Stimulated activated CD4-positive, alpha-beta T cell treated with anti-CD3 and anti-CD28 coated beads, Interleukin-15, amount 100 ng/mL, for 24 hours (primary cell): Measurements from ENCODE around the gene PRKAG1.

ENCODE experiments used
- DNase-seq: peaks from one replicate; pipeline ENCODE4 v3.0.0-alpha.2; 2020

Gene PRKAG1

GRCh38 chr12:49030714-49031572 lies 12.4 kb upstream of the PRKAG1 start:
- no peak for DNase-seq

DNA sequence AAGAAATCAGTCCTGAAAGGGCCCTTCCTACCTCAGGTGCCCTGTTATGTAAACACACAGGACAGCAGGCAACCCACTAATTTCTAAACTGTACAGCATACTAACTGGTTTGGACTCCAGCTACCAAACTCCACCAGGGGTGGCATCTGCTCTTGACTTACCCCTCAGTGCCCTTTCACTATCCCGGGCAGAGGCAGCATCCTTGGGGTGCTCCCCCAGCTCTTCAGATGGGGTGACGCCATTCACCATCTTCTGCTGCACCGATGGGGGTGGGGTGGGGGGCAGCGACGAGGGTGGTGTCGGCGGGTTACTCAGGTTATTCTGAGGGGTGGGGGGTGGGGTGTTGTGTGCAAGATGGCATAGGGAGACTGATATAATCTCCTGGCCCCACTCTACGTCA lies 11.5 kb upstream of the PRKAG1 start:
- DNase-seq: no peak

DNA sequence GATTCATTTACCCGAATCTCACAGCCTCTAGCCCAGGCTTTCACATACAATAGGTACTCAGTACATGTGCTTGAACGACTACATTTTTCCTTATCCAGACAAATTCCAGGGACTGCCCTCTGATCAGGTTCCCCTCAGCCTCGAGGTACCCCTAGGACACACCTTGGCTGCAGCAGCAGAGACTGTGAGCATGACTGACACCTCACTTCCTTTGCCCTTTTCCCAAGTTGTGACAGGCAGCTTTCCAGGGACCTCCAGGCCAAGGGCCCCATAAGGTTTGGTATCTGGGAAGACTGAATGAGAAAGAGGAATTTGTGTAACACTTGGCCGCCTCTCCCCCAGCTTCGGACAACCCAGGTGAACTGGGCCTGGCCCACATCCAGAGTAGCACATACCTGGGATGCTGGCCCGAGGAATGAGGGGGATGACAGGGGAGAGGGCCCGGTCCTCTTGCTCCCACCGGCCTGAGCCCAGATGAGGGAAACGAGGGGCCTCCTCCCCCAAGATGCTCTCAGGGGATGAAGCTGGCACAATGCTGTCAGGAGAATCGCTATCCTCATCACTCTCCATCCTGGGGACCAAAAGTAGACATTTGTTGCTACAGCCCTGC lies 10.2 kb upstream of the PRKAG1 start:
- DNase-seq: no peak

GRCh38 chr12:49027846-49028555 lies 9.4 kb upstream of the PRKAG1 start:
- no peak for DNase-seq

DNA sequence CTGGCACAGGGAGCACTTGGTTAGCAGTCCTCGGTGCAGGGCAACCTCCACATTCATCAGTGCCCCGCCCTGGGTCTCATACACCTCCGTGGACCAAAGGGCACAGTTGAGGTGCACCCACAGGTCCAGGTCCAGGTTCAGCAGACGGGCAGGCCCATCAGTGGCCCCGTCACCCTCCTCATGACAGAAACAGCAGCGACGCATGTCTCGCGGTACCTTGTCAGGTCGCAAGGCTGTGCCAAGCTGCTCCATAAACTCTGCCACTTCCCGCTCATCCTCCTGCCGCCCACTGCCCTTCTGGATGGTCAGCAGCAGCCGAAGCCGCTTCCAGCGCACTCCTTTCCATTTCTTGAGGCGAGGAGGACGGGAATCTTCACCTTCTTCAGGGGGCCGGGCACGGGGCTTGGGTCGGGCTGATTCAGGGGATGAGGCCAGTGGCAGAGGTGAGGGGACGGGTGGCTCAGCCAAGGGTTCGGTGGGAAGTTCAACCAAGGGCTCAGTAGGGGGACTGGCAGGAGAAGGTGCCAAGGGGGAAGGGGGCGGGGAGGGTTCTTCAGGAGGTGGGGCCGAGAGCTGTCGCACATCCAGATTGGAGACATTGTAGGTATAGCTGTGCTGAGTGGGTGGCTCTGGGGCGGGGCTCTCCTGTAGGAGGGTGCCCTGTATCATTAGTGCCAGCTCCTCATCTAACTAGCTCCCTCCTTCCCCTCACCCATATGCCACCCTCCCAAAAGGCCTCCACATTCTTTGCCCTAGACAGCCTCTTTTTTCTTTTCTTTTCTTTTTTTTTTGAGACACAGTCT lies 8.3 kb upstream of the PRKAG1 start:
- DNase-seq: no peak

DNA sequence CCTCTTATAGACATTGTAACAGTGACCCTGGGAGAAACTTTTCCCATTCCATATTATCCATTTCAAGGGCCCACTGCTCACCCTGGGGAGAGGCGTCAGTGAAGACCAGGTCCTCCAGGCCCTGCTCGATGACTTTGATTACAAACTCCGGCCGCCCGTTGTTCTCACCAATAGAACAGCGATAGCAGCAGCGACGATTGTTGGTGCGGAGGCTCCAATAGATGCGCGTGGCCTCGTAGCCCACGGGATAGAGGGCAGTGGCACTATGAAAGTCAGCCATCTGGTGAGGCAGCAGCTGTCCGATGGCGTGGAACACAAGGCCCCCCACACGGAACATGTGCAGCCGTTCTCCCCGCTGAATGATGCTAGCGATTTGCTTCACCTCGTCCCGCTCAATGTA lies 7.5 kb upstream of the PRKAG1 start:
- no peak for DNase-seq

- DNase-seq: no peak
Measured at GRCh38 chr12:49025463-49025862, 6.9 kb upstream of the PRKAG1 start.

DNA sequence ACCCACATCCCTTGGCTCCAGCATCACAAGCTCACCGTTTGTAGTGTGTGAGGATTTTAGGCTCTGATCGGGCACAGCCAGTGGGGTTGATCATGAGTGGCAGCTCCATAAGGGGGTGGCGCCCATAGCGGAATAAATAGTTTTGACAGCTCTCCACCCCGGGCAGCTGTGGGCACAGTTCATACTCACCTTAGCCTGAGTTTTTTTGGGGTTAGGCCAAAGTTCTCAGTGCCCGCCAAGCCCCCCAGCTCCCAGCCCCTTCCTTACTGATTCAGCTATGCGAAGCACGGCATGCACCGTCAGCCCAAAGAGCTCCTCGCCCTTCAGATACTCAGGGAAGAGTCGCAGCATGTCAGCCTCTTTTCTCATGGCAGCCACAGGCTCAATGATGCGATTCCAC lies 6.0 kb upstream of the PRKAG1 start:
- no peak for DNase-seq

GRCh38 chr12:49023812-49024211 lies 5.2 kb upstream of the PRKAG1 start:
- no peak for DNase-seq

DNA sequence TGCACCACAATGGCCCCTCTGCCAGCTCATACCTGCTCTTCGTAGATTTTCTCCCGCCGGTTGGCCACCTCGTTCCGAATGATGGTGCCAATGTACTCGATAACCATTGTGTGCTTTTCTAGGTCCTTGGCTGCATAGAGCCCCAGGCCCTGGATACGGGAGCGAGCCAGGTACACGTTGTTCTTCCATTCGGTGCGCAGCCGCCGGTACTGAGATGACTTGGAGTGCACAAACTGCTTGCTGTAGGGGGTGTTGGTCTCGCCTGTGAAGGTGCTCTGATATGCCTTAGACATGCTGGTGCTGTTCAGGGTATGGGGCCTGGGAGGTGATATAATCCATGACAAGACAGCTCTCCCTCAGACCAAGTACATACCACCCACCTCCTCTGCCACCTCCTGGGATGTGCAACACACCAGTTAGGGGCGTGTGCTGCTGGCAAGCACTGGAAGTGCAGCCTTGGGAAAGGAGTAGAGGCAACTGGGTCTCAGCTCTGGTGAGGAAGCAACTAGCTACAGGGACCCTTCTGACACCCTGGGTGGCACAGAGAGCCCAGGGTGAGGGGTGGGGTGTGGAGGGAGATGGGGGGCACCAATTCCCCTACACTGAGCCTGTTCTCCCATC lies 4.1 kb upstream of the PRKAG1 start:
- no peak for DNase-seq

DNA sequence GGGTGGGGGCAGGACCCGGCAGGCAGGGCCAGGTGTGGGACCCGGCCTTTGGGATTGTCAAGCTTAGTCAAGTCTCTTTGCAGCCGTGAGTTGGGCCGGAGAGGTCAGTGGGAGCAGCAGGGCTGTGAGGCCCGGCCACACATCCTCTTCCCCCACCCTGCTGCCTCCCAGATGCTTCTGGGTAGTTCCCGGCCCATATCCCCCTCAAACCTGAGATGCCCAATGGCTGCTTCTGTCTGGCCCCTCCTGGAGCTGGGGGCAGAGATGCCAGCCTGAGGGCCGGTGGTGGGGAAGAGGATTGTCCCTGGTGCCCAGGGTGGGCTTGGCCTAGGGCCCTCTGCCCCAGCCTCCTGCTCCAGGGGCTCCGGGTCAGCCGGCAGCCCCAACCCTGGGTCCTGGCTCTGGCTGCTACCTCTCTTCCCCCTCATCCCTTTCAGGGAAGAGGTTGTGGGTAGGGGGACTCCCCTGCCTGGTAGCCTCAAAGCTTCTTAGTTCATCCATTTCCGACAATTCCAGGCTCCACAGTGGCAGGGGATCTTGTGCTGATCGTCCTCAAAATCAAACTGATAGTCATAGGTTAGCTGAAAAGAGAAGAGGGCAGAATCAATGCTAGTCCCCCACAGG lies 2.8 kb upstream of the PRKAG1 start:
- no peak for DNase-seq

DNA sequence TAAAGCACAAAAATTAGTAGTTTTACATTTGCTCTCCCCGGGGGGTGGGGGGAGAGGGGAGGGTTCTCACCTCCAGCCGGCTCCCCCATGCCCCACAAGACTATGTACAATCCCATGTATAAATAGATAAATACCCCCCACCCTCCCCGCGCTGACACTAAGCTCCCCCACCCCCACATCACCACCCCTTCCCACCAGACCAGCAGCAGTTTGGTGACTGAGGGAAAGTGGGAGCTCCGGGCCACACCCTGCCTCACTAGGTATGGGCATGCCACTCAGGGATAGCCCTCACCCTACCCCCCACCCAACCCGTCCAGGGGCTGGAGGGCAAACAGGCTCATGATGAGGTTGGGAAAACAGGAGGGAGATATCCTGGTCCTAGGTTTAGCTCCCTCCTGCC lies 1.9 kb upstream of the PRKAG1 start:
- no peak for DNase-seq

DNA sequence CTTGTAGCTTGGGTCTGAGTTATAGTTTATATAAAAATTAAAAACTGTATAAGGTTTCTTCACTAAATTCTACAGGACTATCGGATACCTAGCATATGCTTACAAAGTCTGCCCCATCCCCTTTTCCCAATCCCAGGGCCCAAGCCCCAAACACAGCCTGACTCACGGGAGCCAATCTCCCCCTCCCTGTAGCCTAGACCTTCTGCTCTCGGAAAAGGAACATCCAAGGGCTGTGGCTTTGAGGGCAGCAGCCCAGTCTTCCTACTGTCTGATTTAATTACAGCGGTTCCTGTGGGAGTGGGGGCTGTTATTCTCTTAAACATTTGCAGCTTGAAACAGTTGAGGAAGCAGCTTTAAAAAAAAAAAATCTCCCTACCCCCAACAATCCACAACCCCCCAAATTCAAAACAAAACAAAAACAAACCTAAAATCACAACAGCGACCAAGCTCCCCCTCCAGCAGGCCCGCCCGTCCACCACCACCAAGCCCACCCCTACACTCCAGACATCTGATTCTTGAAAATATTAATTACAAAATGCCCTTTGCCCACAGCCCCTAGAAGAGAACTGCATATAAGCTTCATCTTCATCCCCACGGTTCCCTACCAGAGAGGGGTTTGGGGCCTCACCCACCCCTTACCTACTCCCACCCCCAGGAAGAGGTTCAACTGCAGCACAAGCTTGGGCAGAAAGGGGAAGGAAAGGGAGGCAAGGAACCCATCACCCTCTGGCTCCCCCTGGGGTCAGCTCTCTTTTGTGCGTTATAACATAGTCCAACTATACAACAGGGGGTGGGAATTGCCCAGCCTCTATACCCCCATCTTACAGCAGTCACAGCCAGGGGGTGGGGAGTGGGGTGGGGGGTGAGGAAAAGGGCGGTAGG lies 1.1 kb upstream of the PRKAG1 start:
- DNase-seq: peak; percentile 50

DNA sequence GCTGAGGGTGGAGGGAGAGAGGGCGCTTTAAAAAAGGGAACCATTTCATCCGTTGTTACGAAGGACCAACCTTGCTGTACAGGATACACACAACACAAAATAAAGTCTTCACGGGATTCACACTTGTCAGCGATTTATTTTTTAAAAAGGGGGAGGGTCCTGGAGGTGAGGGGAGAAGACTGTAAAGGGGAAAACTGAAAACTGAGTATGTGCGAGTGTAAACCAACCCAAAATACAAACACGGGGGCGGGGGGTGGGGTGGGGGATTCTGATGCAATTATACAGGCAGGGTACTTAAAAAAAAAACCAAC lies 499 bp upstream of the PRKAG1 start:
- no peak for DNase-seq

- peak; percentile 75 for DNase-seq
Measured at GRCh38 chr12:49017891-49018260, 700 bp downstream of the PRKAG1 start.

DNA sequence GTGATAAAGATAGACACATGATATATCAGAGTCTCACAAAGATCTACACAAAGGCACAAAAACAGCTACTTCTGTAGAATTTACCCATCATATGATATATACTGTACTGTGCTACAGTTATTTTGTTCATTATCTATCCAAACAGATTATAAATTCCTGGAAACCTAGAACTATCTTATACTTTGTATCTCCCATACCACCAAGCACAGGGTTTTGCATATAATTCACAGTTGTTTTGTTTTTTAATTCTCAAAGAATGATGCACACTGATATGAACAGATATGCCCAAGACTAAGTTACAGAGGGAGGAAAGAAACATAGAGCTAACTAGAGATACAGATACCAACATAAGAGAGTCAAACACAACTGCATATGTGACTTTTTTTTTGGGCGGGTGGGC lies 3.4 kb downstream of the PRKAG1 start:
- DNase-seq: no peak

GRCh38 chr12:49014547-49014946 lies 4.0 kb downstream of the PRKAG1 start:
- no peak for DNase-seq

DNA sequence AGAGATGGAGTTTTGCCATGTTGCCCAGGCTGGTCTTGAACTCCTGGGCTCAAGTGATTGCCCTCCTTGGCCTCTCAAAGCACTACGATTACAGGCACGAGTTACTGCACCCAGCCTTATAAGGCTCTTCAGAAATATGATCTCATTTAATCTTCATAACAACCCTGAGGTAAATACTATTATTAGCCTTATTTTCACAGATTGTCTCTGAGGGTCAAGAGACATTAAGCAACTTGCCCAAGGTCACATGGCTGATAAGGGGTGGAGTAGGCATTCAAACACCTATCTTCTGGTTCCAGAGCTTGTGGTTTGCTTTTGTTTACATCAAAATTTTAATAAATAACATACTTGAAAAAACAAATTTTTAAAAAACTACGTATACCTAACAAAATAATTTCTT lies 5.1 kb downstream of the PRKAG1 start:
- DNase-seq: no peak

GRCh38 chr12:49012739-49013138 lies 5.8 kb downstream of the PRKAG1 start:
- DNase-seq: no peak

- no peak for DNase-seq
Measured at GRCh38 chr12:49010092-49010668, 8.4 kb downstream of the PRKAG1 start.

GRCh38 chr12:49008943-49009342 lies 9.6 kb downstream of the PRKAG1 start:
- DNase-seq: no peak
